TTC549 (cell line): ENCODE measurements around the gene PLAC8L1.
"Not testable (repeated sequence)": the region's sequence is repeated elsewhere in the genome, so short reads cannot be mapped to it uniquely, and the experiment has no call there.

Experiments
- FAIRE-seq: peaks from 2 replicates; lab custom pipeline; 2012; peaks lifted over from hg19 to GRCh38; lab: Jason Lieb, UNC

PLAC8L1 gene

GRCh38 chr5:146105477-146105876 lies at the start of gene PLAC8L1:
Gene PLAC8L1 (minus strand): TSS chr5:146105577. CDS start chr5:146104311, 1,266 bp downstream.
- FAIRE-seq, result no peak

GRCh38 chr5:146151970-146152369 lies 46.6 kb upstream of the PLAC8L1 start:
- FAIRE-seq, result no peak

GRCh38 chr5:146137967-146138403 lies 32.6 kb upstream of the PLAC8L1 start:
- no peak for FAIRE-seq

- FAIRE-seq, result peak; percentile 83
Observed at GRCh38 chr5:146130440-146131045, 25.2 kb upstream of the PLAC8L1 start.

GRCh38 chr5:146126068-146126467 lies 20.7 kb upstream of the PLAC8L1 start:
- no peak for FAIRE-seq

GRCh38 chr5:146124580-146124979 lies 19.2 kb upstream of the PLAC8L1 start:
- FAIRE-seq, result no peak

- FAIRE-seq, result not testable (repeated sequence)
Observed at GRCh38 chr5:146121451-146121850, 16.1 kb upstream of the PLAC8L1 start.

GRCh38 chr5:146118322-146118721 lies 12.9 kb upstream of the PLAC8L1 start:
- FAIRE-seq, result no peak

- FAIRE-seq, result not testable (repeated sequence)
Observed at GRCh38 chr5:146117216-146117615, 11.8 kb upstream of the PLAC8L1 start.

- FAIRE-seq, result no peak
Observed at GRCh38 chr5:146116361-146116760, 11.0 kb upstream of the PLAC8L1 start.

GRCh38 chr5:146112476-146112875 lies 7.1 kb upstream of the PLAC8L1 start:
- FAIRE-seq, result no peak

GRCh38 chr5:146111409-146111808 lies 6.0 kb upstream of the PLAC8L1 start:
- FAIRE-seq, result no peak

- no peak for FAIRE-seq
Observed at GRCh38 chr5:146109379-146109778, 4.0 kb upstream of the PLAC8L1 start.

GRCh38 chr5:146108870-146109269 lies 3.5 kb upstream of the PLAC8L1 start:
- FAIRE-seq, result not testable (repeated sequence)

GRCh38 chr5:146107901-146108300 lies 2.5 kb upstream of the PLAC8L1 start:
- FAIRE-seq, result no peak

GRCh38 chr5:146103594-146103993 lies 1.8 kb downstream of the PLAC8L1 start:
- FAIRE-seq, result no peak

GRCh38 chr5:146101646-146102045 lies 3.7 kb downstream of the PLAC8L1 start:
- no peak for FAIRE-seq

- FAIRE-seq, result no peak
Observed at GRCh38 chr5:146098047-146098446, 7.3 kb downstream of the PLAC8L1 start.

- no peak for FAIRE-seq
Observed at GRCh38 chr5:146091881-146092280, 13.5 kb downstream of the PLAC8L1 start.

GRCh38 chr5:146089287-146089686 lies 16.1 kb downstream of the PLAC8L1 start:
- FAIRE-seq, result no peak

GRCh38 chr5:146088098-146088497 lies 17.3 kb downstream of the PLAC8L1 start:
- no peak for FAIRE-seq

GRCh38 chr5:146084376-146084775 lies 21.0 kb downstream of the PLAC8L1 start:
- FAIRE-seq, result no peak

- no peak for FAIRE-seq
Observed at GRCh38 chr5:146082798-146083197, 22.6 kb downstream of the PLAC8L1 start.

GRCh38 chr5:146081556-146081955 lies 23.8 kb downstream of the PLAC8L1 start:
- no peak for FAIRE-seq
